Measurements from ENCODE around the gene SLC22A15.

GRCh38 chr1:116110567-116111523, 134.5 kb downstream of the SLC22A15 start, which contains the start of gene MAB21L3:
- TF ChIP-seq CTCF (IDR thresholded peaks at IDR 0.05; ENCODE audit: low read depth, low read length) (no peak), POLR2A (IDR thresholded peaks at IDR 0.05; ENCODE audit: extremely low read depth, insufficient read length) (no peak), MAX (IDR thresholded peaks at IDR 0.05; ENCODE audit: low read depth, low read length) (0 out of 2 replicates have a peak, but pooled peaks have one; percentile 19), MYC (IDR thresholded peaks at IDR 0.05; ENCODE audit: low read depth, low read length) (peak; percentile 26; the same call in 1 of the 2 replicates)
